T1000 (cell line): Measurements from ENCODE around the gene SSPN.

ENCODE experiments used
- DNase-seq: peaks from one replicate; lab custom pipeline; 2025; ENCODE audit warnings: mixed read lengths; lab: John Stamatoyannopoulos, UW

The SSPN gene, protein sequence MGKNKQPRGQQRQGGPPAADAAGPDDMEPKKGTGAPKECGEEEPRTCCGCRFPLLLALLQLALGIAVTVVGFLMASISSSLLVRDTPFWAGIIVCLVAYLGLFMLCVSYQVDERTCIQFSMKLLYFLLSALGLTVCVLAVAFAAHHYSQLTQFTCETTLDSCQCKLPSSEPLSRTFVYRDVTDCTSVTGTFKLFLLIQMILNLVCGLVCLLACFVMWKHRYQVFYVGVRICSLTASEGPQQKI

GRCh38 chr12:26195250-26195640 is at the start of gene SSPN:
Gene SSPN (plus strand): TSS chr12:26195573. CDS start chr12:26195673, 100 bp downstream.
- no peak for DNase-seq

DNA sequence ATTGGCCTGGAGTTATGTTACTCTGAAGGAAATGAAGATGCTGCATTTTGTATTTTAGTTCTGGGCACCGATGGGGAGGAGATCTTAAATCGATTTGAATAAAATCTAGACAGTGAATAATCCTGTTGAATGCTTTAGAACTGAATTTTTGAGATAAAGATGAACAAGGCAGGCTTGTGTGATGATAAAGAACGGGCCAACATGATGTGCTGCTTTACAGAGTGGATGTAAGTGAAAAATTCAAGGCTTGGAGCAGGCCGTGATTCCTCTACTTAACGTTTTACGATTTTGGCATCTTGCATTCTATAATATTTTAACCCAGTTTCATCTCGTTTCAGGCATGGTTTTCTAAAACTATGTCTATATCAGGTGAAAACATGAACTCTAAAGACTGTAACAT is 47.1 kb upstream of the SSPN start:
- DNase-seq: no peak

DNA sequence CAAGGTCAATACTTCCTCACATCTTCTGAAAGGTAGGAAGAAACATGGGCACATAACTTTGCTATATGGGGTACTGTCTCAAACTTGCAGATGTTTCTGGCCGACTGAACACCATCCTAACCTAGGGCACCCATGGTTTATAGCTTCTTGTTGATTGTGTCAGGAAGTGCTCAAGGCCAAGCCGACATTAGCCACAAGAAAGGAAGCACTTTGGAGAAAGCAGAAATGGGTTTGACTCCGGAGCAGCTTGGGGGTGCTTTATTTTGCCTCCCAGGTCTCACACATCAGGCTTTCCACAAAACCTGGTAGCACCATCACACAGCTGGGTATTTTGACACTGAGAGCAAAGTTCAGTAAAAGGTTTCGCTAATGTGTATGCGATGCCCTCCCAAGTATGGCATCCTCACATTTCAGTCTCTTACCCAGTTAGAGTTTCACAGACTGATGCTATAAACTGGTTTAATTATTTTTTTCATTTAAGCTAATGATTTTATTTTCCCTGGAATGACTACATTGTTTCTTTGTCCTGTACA is 45.3 kb upstream of the SSPN start:
- DNase-seq: no peak

GRCh38 chr12:26150736-26151450 is 44.5 kb upstream of the SSPN start:
- DNase-seq: no peak

DNA sequence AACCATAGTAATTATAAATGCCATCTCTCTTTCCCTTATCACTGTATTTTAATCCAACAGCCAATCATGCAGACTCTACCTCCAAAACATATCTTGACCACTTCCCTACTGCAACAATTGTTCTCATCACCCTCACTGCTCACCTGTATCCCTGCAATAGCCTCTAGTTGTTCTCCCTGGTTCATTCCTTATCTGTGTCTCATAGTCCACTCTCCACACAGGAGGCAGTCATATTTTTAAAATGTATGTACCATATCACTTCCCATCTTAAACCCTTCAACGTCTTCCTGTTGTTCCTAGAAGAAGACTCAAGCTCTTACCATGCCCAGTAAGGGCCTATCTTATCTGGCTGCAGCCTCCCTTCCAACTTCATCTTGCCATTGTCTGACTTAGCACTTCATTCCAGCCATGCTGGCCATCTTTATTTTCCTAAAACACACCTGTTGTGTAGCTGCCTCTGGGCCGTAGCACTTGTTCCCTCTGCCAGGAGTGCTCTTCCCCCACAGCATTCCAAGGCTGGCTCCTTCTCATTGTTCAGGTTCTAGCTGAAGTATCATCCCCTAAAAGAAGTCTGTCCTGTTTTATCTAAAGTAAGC is 42.8 kb upstream of the SSPN start:
- DNase-seq: no peak

DNA sequence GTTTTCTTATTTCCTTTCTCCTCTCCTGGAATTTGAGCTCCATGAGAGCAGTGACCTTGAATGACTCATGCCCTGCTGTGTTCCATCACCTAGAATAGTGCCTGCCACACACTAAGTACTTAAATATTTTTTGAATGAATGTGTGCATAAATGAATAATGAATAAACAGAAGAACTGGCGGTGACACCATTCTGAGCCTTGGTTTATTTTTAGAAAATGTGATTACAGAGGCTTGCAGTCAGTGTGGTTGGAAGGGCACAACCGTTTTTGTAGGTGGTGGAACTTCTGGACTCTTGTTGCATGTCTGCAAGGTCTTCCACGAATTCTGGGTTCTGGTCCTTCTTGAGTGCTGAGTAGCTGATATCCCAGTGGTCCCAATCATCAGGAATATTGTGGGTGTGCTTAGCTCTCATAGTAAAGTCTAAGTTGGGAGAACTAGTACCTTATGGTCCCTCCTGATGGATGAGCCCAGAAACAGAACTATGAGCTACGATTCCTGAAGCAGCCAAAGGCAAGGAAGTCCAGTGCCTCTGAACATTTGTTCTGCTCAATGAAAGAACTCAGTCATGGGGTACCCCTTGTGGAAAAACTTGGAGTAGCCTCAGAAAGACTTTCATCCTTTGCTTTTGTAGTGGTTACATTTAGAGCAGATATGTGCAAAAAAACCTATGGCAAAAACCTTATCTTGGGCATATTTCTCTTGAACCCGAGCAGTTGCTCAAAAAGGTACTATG is 41.8 kb upstream of the SSPN start:
- DNase-seq: peak; percentile 42

GRCh38 chr12:26156201-26156871 is 39.0 kb upstream of the SSPN start:
- no peak for DNase-seq

- DNase-seq: no peak
These were observed 38.4 kb upstream of the SSPN start for GRCh38 chr12:26157001-26157400.

DNA sequence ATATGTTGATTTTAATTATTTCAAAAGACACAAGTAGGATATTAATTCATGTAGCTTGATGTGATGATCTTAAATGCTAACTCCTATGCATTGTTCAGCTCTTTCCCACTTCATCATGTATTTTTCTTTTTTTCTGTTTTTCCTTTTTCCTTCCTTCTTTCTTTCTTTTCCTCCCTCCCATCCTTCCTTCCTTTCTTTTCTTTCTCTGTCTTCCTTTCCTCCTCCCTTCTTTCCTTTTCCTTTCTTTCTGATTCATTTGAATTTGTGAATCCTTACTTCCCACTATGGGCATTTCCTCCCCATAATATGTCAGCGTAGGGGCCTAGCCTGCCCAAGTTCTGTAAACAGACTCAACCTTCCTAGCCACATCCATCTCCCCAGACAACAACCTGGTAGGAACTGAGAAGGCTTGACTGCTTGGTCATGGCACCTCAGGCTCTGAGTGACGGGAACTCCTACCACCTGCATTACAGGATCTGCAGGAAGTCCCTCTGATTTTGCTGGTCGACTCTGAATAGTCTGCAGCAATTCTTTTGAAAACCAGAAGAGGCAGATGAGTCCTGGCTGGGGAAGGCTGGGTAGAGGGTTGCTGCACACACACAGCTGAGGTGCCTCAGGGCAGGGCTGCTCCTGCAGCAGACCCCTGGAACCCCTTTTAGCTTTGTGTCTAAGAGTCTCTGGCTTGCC is 37.2 kb upstream of the SSPN start:
- no peak for DNase-seq

GRCh38 chr12:26162174-26162573 is 33.2 kb upstream of the SSPN start:
- DNase-seq: no peak

GRCh38 chr12:26162905-26163304 is 32.5 kb upstream of the SSPN start:
- DNase-seq: no peak

DNA sequence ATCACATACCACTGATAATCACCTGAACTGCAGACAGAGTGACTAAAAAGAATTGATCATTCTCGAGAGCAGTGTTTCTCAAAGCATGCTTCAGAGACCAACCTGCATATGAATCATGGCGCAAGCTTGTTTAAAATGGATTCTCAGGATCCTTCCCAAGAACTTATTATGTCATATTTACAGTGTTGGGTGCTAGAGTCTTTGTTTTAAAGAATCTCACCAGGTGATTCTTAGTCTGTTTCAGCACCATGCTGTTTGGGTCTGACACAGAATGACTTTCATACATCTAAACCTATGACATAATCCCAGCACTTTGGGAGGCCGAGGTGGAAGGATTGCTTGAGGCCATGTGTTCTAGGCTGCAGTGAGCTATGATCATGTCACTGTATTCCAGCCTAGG is 31.3 kb upstream of the SSPN start:
- no peak for DNase-seq

GRCh38 chr12:26172013-26172412 is 23.4 kb upstream of the SSPN start:
- no peak for DNase-seq

- no peak for DNase-seq
These were observed 22.8 kb upstream of the SSPN start for GRCh38 chr12:26172539-26172938.

GRCh38 chr12:26172946-26173552 is 22.3 kb upstream of the SSPN start:
- DNase-seq: no peak

DNA sequence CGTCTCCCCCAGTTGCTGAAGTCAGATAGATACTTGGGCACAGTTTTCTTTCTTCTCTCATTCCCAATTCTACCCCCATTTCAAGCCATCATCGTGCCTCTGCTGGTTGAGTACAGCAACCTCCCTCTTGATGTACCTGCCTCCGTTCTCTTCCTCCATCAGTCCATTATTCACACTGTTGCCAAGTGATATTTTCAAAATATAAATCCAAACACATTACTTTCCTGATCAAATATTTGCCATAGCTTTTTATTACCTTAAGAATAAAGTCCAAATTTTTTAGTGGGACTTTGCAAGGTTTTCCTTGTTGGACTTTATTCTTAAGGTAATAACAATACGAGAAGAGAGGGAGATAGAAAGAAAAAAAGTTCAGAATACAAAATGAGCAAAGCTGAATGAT is 18.6 kb upstream of the SSPN start:
- DNase-seq: no peak

DNA sequence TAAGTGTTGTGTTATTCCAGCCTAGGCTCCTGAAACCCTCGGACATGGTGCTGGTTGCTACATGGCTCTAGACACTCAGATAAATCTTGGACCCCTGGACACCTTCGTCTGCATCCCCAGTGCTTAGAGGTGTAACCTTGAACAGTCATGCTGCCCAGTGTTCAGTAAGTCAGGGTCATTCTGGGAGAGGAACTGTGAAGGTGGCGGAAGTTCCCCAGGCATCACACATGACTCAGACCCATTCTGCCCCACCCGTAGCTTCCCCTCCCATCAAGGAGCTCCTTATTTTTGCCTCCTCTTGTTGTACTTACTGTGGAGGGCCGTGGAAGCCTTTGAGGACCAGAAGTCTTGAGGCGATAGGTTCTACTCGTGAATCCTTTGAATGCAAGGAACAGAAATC is 18.1 kb upstream of the SSPN start:
- no peak for DNase-seq

DNA sequence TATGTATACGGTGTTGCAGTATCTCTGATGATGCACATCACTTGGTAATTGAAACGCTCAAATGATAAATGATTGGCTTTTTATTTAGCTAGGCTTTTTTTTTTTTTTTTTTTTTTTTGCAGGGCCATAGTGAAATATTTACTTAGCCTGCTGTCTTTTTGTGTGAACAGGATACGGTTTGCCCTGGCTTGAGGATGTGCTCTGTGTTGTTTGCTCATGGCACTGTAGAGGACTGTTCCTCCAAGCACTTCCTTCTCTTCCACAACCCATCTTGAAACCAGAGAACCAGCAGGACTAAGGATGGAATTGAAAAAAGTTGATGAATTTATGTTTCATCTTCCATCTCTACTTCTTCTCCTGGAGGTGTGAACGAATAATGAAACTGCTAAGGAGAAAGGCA is 15.5 kb upstream of the SSPN start:
- DNase-seq: no peak

DNA sequence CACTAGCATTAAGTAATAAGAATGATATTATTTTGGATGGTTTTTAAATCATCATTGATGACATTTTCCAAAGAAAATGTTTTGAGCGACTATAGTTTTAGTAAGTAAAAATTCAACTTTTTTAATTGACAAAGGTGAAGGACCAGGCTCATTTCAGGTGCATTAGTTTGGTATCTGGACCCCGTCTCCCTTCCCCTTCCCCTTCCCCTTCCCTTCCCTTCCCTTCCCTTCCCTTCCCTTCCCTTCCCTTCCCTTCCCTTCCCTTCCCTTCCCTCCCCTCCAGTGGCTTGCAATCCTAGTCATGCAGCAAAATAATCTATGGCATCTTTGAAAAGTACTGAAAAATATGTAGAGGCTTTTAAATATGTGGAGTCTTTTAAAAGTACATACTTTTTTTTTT is 13.0 kb upstream of the SSPN start:
- no peak for DNase-seq

DNA sequence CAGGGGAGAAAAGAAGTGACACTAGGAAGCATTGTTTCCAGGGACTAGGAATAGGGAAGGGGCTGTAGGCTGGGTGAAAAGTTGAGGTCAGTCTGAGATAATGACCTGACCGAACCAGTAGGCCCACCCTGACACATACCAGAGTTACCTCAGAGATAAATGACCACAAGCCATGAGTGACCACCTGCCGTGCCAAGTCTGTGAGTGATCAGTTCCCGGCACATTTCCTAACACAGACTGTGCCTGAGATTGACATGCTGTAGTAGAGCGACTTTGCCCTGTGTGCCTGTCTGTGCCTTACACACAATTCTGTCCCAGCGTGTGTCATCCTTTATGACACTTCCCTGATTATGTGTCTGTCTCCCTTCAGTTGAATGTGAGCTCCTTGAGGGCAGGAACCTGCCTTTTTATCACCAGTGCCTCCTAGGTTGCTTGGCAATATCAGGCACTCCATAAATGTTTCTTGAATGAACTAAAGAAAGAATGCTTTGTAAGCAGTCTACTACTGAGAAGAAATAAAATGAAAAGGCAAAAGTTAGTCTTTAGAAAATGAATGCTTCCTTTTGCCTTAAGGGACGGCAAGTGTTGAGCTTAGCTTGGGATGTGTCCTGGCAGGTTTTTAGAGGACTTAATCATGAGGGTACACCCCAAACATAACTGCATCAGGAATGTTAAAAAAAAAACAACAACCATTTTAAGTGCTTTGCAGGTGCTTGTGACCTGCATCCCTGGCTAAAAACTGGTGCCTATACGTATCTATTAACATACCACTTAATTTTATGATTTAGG is 9.6 kb upstream of the SSPN start:
- no peak for DNase-seq
